Keratinocyte (primary cell): ENCODE measurements around the gene TOR1AIP1. TPM values are rescaled to one million over a fixed set of nuclear protein-coding genes. Genes with fewer than 3 reads are reported as not detected.

Source experiments
- DNase-seq: peaks from one replicate; pipeline ENCODE4 v3.0.0-alpha.2; 2011; ENCODE audit warnings: low read depth, missing footprints, low spot score
- FAIRE-seq: peaks from 2 replicates; lab custom pipeline; 2011; peaks lifted over from hg19 to GRCh38; lab: Jason Lieb, UNC
- H2AFZ ChIP-seq: 2 replicates; pipeline ENCODE4 v1.6.0; 2012; ENCODE audit warnings: low read length, control low read depth, inconsistent platforms; ENCODE audit not compliant: control insufficient read depth
- H3K27ac ChIP-seq: 2 replicates; pipeline ENCODE4 v1.5.1; 2011; ENCODE audit warnings: low read length; ENCODE audit not compliant: control insufficient read depth, insufficient read depth
- H3K27me3 ChIP-seq: 3 replicates; pipeline ENCODE4 v1.6.0; 2011; ENCODE audit warnings: low read length; ENCODE audit not compliant: control insufficient read depth, insufficient read depth; ENCODE audit errors: extremely low read depth
- H3K36me3 ChIP-seq, 2 experiments: 2 replicates in 1 of 2; 3 replicates in 1 of 2; pipeline ENCODE4 v1.5.1; 2011; ENCODE audit warnings: low read length in 2 of 2, mild to moderate bottlenecking in 1 of 2; ENCODE audit not compliant: control insufficient read depth in 2 of 2, insufficient read depth in 2 of 2; ENCODE audit errors: extremely low read depth in 1 of 2
- H3K4me1 ChIP-seq: 3 replicates; pipeline ENCODE4 v1.5.1; 2011; ENCODE audit warnings: low read length; ENCODE audit not compliant: control insufficient read depth, insufficient read depth; ENCODE audit errors: extremely low read depth
- H3K4me2 ChIP-seq: 3 replicates; pipeline ENCODE4 v1.6.0; 2011; ENCODE audit warnings: low read depth, low read length; ENCODE audit not compliant: control insufficient read depth, insufficient read depth; ENCODE audit errors: extremely low read depth
- H3K4me3 ChIP-seq, 3 experiments: fragments of 200-600 bp in 1 of 3; sonication (generic) in 1 of 3; 2 replicates in 2 of 3; 3 replicates in 1 of 3; pipeline ENCODE4 v1.5.1; 2011 to 2016; ENCODE audit warnings: low read length in 3 of 3, mild to moderate bottlenecking in 3 of 3, control low read depth in 2 of 3, inconsistent platforms in 1 of 3, low read depth in 1 of 3, mixed read lengths in 1 of 3, mixed run types in 1 of 3, moderate library complexity in 1 of 3; ENCODE audit not compliant: control insufficient read depth in 2 of 3, insufficient read depth in 2 of 3; ENCODE audit errors: extremely low read depth in 1 of 3
- H3K79me2 ChIP-seq: 2 replicates; pipeline ENCODE4 v1.6.0; 2012; ENCODE audit warnings: low read length; ENCODE audit not compliant: control insufficient read depth, insufficient read depth
- H3K9ac ChIP-seq: 3 replicates; pipeline ENCODE4 v1.6.0; 2011; ENCODE audit warnings: low read length; ENCODE audit not compliant: control insufficient read depth, insufficient read depth; ENCODE audit errors: extremely low read depth
- H3K9me1 ChIP-seq: 3 replicates; pipeline ENCODE4 v1.6.0; 2011; ENCODE audit warnings: low read length; ENCODE audit not compliant: control insufficient read depth, insufficient read depth; ENCODE audit errors: extremely low read depth
- H3K9me3 ChIP-seq: 2 replicates; pipeline ENCODE4 v1.5.1; 2012; ENCODE audit warnings: low read depth, low read length; ENCODE audit not compliant: control insufficient read depth
- H4K20me1 ChIP-seq: 3 replicates; pipeline ENCODE4 v1.6.0; 2011; ENCODE audit warnings: low read length; ENCODE audit not compliant: control insufficient read depth, insufficient read depth; ENCODE audit errors: extremely low read depth
- CTCF ChIP-seq, 3 experiments: IDR thresholded peaks in 1 of 3; conservative IDR thresholded peaks in 1 of 3; optimal IDR thresholded peaks in 1 of 3; 2 replicates in 2 of 3; 3 replicates in 1 of 3; pipeline versions ENCODE3 to v1.5.1; 2011; ENCODE audit warnings: low read length in 3 of 3, mild to moderate bottlenecking in 3 of 3, moderate library complexity in 2 of 3, control low read depth in 1 of 3, inconsistent platforms in 1 of 3; ENCODE audit not compliant: insufficient read depth in 2 of 3; ENCODE audit errors: extremely low read depth in 1 of 3
- EZH2 ChIP-seq: IDR thresholded peaks from one replicate; pipeline ENCODE4 v1.6.1; 2012; ENCODE audit warnings: inconsistent platforms, mild to moderate bottlenecking, low read length, moderate library complexity
- dilution Hi-C: fragments of 300-500 bp; cut with MboI; formaldehyde crosslinking; loops from one replicate; pipeline ENCODE4 v1.7.0; 2020; ENCODE audit warnings: low sequenced_read_pairs; ENCODE audit not compliant: extremely low pct_ligation_motif_present
- polyA plus RNA-seq, 5 experiments: library from polyadenylated mRNA; depleted of rRNA in 3 of 5; stranded (reverse) in 3 of 5; stranded (forward) in 1 of 5; unstranded in 1 of 5; fragments of >200 nt; gene quantifications; 1 replicate in 1 of 5; 2 replicates in 3 of 5; 3 replicates in 1 of 5; pipeline versions ENCODE4 v1.2.1 to v1.2.3, GENCODE V29; 2011 to 2012; ENCODE audit warnings: missing spikeins in 2 of 5, low read depth in 1 of 5, low replicate concordance in 1 of 5

The TOR1AIP1 gene
- polyA plus RNA-seq, 1 donor (not counting 4 experiments of a cell fraction or from before 2014, with no cell fraction given): 50.0 TPM

DNA sequence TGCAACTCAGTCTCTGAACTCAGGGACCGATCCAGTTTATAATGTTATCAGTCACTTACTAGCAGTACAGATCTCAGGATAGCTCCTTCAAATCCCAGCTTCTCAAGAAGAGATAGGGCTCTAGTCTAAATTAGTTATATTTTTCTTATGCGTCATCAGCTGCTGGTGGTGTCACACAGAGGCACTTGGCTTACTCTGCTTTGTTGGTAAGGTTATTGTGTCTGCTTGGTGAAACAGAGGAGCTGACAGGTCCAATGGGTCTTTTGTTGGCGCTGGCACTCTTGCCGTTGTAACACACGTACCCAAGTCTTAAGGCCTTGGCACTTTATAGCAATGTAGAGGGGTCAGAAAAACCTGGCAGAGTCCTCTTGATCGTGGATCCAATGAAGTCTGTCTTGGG is 16.7 kb upstream of the TOR1AIP1 start:
- no peak for TF ChIP-seq CTCF (optimal IDR thresholded peaks at IDR 0.05 in 1 of 3, IDR thresholded peaks at IDR 0.05 in 1 of 3, conservative IDR thresholded peaks at IDR 0.05 in 1 of 3; ENCODE audit: extremely low read depth in 1 of 3, insufficient read depth in 2 of 3, low read length in 3 of 3)
- TF ChIP-seq EZH2: no peak
- H3K4me3 ChIP-seq: no peak overlapping the region
- H3K36me3 ChIP-seq: peaks cover 12 to 36% of the 10 kb centered on the region in 2 experiments
- H2AFZ ChIP-seq: no peak overlapping the region
- FAIRE-seq (no peak), DNase-seq (no peak)
- H3K27ac ChIP-seq: no peak overlapping the region
- H3K9me1 ChIP-seq: no peaks in the 10 kb centered on the region
- no peaks in the 10 kb centered on the region for H3K27me3 ChIP-seq
- no peaks in the 10 kb centered on the region for H3K9me3 ChIP-seq
- H3K79me2 ChIP-seq: peaks cover 58% of the 10 kb centered on the region
- dilution Hi-C loops: no loop called here
- no peak overlapping the region for H3K9ac ChIP-seq
- no peaks in the 10 kb centered on the region for H4K20me1 ChIP-seq
- H3K4me1 ChIP-seq: no peaks in the 10 kb centered on the region
- H3K4me2 ChIP-seq: no peak overlapping the region

DNA sequence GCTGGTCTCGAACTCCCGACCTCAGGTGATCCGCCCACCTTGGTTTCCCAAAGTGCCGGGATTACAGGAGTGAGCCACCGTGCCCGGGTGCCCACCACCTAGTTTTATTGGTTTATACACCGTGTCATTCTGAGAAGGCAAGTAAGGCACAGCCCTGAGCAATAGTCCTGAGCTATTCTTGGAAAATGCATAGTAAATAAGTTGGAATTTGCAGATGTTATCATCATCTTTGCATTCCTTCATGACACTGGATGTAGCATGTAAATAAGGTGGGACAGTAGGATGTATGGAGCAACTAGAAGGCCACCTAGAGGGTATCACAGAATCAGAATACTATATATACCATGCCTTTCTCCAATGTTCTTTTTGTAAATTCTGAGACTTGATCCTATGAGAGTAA is 15.5 kb upstream of the TOR1AIP1 start:
- no peak overlapping the region for H3K4me2 ChIP-seq
- no peaks in the 10 kb centered on the region for H3K27me3 ChIP-seq
- no peaks in the 10 kb centered on the region for H4K20me1 ChIP-seq
- no peaks in the 10 kb centered on the region for H3K4me1 ChIP-seq
- no peak overlapping the region for H3K9ac ChIP-seq
- H2AFZ ChIP-seq: no peak overlapping the region
- no peak overlapping the region for H3K4me3 ChIP-seq
- peaks cover 66% of the 10 kb centered on the region for H3K79me2 ChIP-seq
- H3K36me3 ChIP-seq: peaks cover 9 to 32% of the 10 kb centered on the region in 2 experiments
- no peaks in the 10 kb centered on the region for H3K9me3 ChIP-seq
- dilution Hi-C loops: no loop called here
- TF ChIP-seq EZH2 (no peak), CTCF (optimal IDR thresholded peaks at IDR 0.05 in 1 of 3, IDR thresholded peaks at IDR 0.05 in 1 of 3, conservative IDR thresholded peaks at IDR 0.05 in 1 of 3; ENCODE audit: extremely low read depth in 1 of 3, insufficient read depth in 2 of 3, low read length in 3 of 3) (no peak)
- DNase-seq (no peak), FAIRE-seq (no peak)
- H3K9me1 ChIP-seq: no peaks in the 10 kb centered on the region
- no peak overlapping the region for H3K27ac ChIP-seq
